Epithelial cell of esophagus (primary cell): ENCODE measurements around the gene ROBO3.
A peak's percentile ranks its signal among the peaks of the same experiment; 100 is the strongest.

Experiments used
- DNase-seq: peaks from one replicate; pipeline ENCODE4 v3.0.0; 2010; ENCODE audit warnings: low read depth
- H3K4me3 ChIP-seq: 2 replicates; pipeline ENCODE4 v1.5.1; 2011; ENCODE audit warnings: mild to moderate bottlenecking, low read length, control low read depth
- CTCF ChIP-seq: IDR thresholded peaks from 2 replicates; pipeline ENCODE4 v1.5.1; 2011; ENCODE audit warnings: low read depth, mild to moderate bottlenecking, low read length, control low read depth, inconsistent platforms; ENCODE audit not compliant: insufficient read depth; ENCODE audit errors: missing control alignments

The ROBO3 gene

GRCh38 chr11:124830749-124831148, 34.5 kb upstream of the ROBO3 start:
- no peak for DNase-seq

GRCh38 chr11:124831897-124832296, 33.3 kb upstream of the ROBO3 start:
- no peak overlapping the region for H3K4me3 ChIP-seq
- no peak for TF ChIP-seq CTCF
- no peak for DNase-seq

More at GRCh38 chr11:124830749-124831148, 34.5 kb upstream of the ROBO3 start:
- H3K4me3 ChIP-seq = no peak overlapping the region
- no peak for TF ChIP-seq CTCF

- TF ChIP-seq CTCF = no peak
- peak; percentile 60 for DNase-seq
- H3K4me3 ChIP-seq = no peak overlapping the region
Observed at GRCh38 chr11:124832571-124832970, 32.7 kb upstream of the ROBO3 start.

DNA sequence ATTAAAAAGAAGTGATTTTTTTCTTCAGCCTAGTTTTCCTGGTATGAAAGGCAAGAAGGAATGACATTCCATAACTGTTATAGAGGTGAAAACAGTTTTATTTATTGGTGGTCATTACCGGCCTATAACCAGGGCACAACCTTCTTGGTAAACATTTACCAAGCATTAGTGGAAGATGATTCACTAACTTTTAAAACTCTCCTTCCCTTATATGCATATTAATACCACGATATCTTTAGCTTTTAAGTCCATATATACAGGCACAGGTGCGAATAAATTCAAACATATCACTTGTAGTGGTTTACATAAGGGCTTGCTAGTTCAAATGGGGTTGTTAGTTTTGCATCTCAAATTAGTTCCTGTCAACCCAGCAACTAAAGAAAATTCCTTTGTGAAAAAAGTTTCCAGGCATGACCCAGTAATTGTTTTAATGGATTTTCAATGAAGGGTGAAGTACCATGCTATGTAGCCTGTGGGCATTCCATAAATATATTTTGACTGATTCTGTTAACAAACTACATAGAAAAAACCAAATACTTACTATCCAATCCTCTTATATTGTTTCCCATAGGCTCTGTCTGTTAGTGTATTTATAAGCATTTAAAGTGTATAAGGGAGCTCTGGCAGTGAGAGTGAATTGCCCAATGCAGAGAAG, 30.6 kb upstream of the ROBO3 start:
- DNase-seq = no peak
- H3K4me3 ChIP-seq = no peak overlapping the region
- TF ChIP-seq CTCF = no peak

- TF ChIP-seq CTCF = no peak
- H3K4me3 ChIP-seq = no peak overlapping the region
- DNase-seq = no peak
Observed at GRCh38 chr11:124835918-124836317, 29.3 kb upstream of the ROBO3 start.

DNA sequence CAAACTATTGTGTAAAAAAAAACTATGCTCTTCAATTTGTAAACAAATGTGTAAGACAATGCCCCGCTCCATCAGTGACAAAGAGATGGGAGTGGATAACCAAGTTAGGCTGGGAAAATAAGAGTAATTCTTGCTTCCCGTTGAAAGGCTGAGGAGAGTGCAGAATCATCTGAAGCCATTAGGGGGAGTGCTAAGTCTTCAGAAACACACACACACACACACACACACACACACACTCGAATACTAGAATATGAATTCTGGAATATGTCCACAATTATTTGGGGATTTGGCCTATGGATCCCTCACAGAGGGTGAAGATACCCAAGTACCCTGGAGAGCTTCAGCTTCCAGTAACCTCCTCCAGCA, 27.8 kb upstream of the ROBO3 start:
- TF ChIP-seq CTCF = peak; percentile 71
- peak; percentile 87 for DNase-seq
- H3K4me3 ChIP-seq = no peak overlapping the region

DNA sequence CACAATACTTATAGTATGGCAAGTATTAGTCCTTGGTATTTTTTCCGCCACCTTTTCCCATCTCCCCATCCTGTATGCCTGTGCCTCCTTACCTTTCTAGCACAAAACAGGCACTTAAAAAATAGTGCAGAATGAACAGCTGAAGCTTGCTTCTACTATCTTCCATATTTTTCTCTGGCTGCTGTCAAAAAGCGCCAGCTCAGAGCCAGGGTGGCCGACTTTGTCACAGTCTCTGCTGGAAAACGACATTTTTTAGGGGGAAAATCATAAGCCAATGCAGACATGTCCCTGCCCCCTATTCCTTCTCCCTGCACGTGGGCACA, 26.5 kb upstream of the ROBO3 start:
- TF ChIP-seq CTCF = no peak
- DNase-seq = no peak
- no peak overlapping the region for H3K4me3 ChIP-seq
